Skin of body (tissue), 2 donors: ENCODE data around the gene PPCDC. TPM values are rescaled to one million over a fixed set of nuclear protein-coding genes. Genes with fewer than 3 reads are reported as not detected.

Experiments used
- DNase-seq: peaks from one replicate; lab custom pipeline; 2025; lab: John Stamatoyannopoulos, UW
- total RNA-seq: library from RNA; depleted of rRNA; stranded (reverse); fragments of >200 nt; gene quantifications from one replicate; pipeline ENCODE4 v1.2.3, GENCODE V29; 2014

PPCDC gene
- total RNA-seq, 1 donor from 2014 or later, result 10.8 TPM

DNA sequence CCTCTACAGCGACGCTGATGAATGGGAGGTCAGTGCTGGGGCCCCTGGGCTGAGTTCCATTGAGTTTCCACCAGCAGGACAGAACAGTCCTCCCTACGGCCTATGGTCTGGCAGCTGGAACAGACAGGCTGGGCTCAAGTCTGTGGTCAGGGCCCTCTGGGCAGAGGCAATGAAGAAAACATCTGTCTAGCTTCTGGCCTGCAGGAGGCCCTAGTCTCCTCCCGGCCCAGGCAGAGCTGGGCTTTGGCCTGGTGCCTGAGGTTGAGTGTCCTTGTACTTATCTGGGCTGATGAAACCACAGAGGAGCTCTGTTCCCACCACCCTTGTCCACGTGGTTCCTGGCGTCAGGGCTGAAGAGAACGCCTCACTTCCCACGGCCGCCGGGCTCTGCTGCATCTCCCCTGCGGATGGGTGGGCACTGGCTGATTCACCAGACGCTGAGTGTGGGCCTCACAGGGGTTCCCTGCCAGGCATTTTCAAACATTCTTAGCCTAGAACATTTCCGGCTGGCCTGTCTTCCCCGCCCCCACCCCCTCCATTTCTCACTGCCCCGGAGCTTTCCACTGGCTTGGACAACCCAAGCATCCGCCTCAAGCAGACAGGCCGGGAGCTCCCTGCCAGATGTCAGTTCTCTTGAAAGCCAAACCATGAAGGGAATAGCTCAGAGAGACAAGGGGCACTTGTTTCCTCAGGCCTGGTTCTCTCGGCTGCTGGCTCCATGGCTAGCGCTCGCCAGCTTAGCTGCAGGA lies 20.3 kb downstream of the PPCDC start:
- peak; percentile 94 for DNase-seq

DNA sequence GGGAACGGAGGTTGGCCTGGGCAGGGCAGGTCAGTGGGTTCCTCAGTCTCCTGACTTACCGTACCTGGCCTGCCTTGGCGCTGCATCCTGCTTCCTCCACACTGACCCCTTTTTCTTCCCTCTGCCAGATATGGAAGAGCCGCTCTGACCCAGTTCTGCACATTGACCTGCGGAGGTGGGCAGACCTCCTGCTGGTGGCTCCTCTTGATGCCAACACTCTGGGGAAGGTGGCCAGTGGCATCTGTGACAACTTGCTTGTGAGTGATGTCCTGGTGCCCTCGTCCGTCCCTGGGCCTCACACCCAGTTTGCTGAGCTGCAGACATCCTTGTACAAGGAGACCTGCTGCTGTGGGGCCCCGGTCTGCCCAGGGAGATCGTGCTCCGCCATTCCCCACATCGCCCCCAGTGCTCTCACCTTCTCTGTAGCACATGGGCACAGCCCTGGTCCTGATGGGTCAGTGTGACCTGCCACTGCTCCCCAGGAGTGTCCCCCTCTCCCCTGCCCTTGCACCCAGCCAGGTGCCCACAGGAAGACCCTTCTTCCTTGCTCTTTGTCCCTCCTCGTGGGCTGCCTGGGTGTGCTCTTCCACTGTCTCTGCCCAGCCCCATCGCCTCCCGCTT lies 21.0 kb downstream of the PPCDC start:
- DNase-seq, result no peak

DNA sequence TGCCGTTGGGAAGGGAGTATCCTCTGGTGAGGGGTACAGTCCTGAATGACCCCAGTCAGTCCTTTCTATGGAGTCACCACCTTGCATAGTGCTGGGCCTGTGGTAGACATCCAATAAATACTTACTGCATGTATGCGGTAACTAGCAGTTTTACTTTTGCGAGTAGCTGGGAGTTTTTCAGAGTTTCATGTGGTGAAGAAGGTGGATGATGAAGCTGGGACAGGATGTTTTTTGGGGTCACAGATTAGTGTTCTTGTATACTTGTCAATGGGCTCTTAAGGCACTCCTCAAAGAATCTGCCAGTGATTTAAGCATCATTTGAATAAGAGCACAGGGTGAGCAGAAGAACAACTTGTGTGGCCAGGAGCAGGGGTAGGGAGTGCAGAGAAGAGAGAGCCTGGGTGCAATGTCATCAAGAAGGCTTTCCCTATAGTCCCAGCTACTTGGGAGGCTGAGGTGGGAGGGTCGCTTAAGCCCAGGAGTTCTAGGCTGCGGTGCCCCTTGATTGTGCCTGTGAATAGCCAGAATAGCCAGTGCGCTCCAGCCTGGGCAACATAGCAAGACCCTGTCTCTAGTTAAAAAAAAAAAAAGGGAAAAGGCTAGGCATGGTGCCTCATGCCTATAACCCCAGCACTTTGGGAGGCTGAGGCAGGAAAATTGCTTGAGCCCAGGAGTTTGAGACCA lies 22.1 kb downstream of the PPCDC start:
- no peak for DNase-seq

DNA sequence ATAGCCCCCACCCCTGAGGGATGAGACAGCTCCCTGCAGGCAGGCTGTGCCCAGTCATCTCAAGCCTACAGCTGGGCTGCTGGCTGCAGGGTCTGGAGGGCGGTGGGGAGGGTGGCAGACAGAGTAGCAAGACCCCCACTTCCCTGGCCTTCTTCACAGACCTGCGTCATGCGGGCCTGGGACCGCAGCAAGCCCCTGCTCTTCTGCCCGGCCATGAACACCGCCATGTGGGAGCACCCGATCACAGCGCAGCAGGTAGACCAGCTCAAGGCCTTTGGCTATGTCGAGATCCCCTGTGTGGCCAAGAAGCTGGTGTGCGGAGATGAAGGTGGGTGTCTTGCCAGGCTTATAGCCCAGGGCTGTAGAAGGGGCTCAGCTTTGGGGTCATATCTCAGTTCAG lies 25.0 kb downstream of the PPCDC start:
- no peak for DNase-seq

DNA sequence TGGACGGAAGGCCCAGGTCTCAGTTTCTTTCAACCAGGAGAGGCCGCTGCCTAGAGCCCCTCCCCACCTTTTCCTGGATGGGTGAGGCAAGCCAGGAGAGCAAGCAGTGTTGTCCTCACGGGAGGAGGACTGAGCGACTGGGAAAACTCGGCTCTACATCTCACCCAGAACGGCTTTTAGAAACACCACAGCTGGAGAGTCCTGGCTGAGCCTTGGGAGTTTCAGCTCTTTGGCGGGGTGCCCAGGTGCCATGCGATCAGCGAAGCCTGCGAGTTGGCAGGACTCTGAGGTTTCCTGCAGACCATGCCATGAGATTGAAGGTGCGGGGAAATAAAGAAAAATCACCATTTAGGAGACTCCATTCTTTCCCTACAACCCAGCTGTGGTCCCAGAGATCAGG lies 26.0 kb downstream of the PPCDC start:
- DNase-seq, result no peak

DNA sequence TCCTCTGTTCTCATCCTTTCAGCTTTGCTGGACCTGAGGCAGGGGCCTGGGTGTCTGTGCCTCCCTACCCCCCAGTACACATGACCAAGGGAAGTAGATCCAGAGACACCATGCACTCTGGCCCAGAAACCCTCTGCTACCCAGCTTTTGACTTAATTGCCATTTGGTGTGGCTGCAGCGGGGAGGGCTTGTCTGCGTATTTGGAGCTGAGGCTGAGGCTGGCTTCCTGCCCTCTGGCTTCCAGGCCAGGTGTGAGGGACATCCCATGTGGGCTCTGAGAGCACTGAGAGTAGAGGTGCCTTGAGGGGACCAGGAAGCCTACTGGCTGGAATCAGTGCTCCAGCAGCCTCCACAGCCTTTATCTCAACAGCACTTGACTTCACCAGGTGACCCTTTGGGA lies 26.9 kb downstream of the PPCDC start:
- DNase-seq, result no peak

DNA sequence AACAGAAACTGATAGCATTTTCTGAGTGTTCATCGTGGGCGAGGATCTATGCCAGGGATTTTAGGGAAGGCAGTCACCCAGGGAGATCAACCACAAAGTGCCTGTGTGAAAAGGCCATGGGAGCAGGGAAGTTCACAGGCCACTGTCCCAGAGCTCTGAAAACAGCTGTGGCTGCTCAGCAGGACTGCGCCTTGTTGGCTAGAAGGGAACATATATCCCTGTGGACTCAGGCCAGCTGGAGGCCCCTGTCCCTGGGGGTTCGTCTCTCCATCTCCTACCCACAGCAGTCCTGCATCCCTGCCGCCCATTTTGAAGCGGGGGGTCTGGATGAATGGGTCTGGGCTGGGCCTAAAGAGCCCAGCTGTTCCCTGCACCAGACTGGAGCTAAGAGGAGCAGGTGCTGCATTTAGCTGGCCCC lies 27.8 kb downstream of the PPCDC start:
- DNase-seq, result no peak

DNA sequence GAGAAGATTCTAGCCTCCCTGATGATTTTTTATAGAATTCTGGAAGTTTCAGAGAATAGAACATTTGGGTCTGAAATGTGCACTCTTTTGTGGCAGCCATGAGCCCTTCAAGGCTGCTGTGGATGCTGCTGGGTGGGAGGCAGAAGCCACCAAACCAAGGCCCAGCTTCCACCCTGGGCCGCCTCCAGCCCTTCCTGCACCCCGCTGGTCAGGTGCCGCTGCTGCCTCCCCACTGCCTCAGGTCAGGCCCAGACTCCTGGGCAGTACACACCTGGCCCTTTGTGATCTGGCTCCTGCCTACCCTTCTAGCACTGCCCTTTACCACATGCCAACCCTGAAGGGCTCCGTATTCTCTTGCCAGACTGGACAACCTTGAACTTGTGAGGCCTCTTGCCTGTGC lies 28.3 kb downstream of the PPCDC start:
- no peak for DNase-seq

DNA sequence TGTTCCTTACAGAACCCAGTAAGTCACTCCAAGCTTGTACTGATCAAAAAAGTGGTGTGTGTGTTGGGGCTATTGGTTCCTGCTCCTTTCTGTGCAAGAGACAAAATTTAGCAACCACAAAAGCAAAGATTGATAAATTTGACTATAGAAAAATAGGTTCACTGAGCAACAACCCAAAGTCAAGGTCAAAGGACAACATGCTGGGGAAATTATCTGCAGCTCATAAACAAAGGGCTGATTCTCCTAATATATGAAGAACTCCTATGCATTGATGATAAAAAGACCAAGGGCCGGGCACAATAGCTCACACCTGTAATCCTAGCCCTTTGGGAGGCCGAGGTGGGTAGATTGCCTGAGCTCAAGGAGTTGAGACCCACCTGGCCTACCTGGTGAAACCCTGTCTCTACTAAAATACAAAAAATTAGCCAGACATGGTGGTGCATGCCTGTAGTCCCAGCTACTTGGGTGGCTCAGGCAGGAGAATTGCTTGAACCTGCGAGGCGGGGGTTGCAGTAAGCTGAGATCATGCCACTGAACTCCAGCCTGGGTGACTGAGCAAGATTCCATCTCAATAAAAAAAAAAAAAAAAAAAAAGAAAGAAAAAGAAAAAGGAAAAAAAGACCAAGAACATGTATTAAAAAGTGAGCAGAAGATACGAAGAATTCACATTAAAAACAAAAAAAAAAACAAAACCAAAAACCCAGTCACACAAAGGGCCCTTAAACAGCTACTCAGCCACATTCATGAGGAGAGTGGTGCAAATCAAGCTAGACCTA lies 29.8 kb downstream of the PPCDC start:
- no peak for DNase-seq

DNA sequence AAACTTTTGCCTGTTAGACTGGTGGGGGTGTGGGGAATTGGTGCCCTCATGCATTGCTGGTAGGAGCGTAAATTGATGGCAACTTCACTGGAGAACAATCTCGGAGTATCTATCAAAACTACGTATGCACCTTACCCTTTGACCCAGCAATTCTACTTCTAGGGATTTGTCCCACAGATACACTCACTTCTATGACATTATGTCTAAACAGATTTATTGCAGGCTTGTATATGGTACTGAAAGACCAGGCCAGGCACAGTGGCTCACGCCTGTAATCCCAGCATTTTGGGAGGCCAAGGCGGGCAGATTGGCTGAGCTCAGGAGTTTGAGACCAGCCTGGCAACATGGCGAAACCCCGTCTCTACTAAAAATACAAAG lies 30.3 kb downstream of the PPCDC start:
- no peak for DNase-seq

DNA sequence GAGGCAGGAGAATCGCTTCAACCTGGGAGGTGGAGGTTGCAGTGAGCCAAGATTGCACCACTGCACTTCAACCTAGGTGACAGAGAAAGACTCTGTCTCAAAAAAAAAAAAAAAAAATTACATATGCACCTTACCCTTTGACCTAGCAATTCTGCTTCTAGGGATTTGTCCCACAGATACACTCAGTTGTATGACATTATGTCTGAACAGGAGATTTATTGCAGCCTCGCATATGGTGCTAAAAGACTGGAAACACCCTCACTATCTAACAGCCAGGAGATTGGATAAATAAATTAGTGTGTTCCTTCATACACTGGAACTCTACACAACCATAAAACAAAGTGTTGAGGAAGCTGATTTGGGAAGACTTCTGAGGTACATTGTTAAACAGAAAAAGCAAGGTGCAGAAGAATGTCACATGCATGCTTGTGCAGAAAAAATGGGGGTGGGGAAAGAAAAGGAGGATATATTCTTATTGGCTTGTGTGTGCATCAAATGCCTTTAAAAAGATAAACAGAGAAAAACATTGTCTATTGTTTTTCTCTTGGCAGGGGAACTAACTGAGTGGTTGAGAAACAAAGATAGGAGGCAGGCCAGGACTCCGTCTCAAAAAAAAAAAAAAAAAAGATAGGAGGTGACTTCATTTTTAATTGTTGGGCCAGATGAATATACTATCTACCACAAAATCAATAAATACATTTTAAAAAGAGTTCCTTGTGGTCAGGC lies 30.9 kb downstream of the PPCDC start:
- peak; percentile 14 for DNase-seq

DNA sequence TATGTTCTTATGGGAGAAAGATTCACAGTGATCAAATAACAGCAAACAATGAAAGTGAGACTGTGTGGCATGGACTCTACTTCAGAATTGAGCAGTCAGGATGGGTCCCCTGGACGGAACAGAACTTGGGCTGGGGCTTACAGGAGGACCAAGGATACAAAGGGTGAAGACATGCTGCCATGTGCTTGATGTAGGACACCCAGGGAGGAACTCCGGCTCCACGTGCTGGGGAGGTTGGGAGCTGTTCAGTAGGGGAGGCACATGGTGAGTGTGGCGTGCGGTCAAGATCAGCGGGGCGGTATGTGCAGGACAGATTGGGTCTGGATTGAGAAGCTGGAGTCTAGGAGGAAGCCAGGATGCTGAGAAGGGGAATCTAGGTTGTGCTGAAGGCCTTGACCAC lies 32.6 kb downstream of the PPCDC start:
- no peak for DNase-seq

DNA sequence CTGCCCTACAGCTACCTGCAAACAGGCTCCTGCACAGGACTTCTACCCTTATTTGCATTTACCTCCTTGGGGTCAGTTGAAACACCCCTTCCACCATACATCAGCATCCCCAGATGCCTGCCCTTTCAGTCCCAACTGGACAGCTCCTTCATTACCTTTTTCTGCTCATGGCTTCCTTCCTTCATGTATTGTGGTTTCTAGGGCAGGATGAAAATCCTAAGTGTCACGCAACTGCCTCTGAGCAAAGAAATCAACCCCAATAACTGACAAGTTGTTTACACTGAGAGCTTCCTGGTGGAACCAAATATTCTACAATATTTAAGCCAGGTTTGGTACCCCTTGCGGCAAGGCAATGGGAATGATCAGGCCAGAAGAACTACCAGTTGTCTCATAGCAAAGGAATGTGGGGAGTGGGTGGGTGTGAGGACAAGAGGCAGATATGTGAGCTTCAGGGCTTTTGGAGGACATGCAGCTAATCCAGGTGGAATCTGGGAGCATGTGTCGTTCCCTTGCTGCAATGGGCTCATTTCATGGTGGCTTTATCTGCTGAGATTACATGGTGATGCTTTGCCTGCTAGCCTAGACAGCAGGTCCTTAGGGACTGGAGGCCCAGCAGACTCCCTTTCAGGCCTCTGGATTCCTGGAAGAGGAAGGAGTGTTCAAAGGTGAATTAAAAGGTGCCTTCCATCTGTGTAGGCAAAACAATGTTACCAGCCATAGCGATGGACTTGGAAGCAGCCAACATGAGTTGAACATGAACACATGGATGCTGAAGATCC lies 34.9 kb downstream of the PPCDC start:
- no peak for DNase-seq

DNA sequence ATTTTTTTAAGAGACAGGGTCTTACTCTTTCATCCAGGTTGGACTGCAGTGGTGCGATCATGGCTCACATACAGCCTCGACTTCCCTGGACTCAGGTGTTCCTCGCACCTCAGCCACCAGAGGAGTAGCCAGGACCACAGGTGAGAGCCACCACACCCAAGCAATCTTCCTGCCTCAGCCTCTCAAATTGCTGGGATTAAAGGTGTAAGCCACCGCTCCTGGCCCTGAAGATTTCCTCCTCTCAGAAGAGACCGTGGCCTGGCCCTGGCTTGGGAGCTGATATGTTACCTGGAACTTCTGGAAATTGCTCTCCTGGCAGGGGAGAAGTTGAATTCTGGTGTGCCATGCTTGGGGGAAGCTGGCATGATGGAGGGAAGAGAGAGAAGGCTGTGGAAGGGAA lies 36.2 kb downstream of the PPCDC start:
- no peak for DNase-seq

DNA sequence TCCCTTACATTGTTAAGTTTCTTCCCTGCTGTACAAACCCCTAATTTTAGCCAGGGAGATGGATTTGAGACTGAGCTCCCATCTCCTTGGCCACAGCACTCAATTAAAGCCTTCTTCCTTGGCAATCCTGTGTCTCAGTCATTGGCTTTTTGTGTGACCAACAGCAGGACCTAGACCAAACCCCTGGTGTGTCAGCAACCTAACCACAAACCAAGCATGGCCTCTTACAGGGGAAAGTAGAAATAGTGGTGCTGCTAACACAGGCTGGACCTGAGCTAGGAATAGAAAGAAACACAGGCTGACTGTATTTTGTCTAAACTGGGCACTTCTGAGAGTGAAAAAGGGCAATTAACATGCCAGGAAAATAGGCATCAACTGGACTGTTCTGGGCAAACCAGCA lies 37.9 kb downstream of the PPCDC start:
- no peak for DNase-seq

DNA sequence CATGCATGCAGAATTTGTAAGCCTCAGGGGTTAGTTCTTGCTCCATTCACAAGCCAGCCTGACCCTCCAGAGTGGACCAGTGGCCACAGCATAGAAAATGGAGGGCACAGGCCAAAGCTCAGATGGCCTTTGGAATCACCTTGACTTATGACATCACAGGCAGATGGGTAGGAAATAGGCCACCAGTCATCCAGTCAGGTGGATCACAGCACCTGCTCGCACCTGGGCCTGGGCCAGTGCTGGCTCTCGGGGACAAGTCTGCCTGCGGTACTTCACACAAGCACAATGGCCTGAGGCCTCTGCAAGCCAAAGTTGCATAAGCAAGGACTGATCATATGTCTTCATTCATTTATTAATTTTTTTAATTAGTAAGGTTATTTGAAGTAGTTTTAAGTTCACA lies 39.3 kb downstream of the PPCDC start:
- DNase-seq, result no peak

DNA sequence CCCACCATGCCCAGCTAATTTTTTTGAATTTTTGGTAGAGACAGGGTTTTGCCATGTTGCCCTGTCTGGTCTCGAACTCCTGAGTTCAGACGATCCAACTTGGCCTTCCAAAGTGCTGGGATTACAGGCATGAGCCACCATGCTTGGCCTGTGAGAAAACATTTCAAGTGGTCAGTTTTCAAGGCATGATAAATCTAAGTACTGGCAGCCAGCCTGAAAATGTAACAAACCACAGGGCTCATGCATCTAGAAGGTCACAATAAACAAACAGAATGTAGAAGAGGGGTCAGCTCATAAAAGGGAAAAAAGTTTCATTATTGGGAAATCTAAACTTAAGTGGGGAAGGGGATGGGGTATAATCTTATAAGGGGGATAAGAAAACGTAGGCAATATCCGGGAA lies 39.9 kb downstream of the PPCDC start:
- no peak for DNase-seq

DNA sequence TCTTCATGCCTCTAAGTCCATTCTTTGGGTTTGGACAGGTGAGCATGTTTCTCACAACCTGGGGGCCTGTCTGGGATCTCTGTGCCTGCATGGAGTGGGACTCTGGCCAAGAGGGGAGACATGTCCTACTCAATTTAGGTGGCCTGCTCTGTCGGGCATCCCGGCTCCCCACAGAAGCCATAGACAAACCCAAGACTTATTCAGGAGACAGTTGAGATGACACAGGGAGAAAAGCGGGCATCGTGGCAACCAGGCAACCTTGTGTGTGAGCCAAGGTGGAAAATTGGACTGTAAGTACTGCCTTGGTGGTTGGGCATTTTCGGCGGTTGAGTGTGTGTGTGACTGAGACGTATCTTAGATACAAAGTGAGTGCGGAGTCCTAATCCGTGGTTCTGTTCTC lies 40.5 kb downstream of the PPCDC start:
- no peak for DNase-seq

DNA sequence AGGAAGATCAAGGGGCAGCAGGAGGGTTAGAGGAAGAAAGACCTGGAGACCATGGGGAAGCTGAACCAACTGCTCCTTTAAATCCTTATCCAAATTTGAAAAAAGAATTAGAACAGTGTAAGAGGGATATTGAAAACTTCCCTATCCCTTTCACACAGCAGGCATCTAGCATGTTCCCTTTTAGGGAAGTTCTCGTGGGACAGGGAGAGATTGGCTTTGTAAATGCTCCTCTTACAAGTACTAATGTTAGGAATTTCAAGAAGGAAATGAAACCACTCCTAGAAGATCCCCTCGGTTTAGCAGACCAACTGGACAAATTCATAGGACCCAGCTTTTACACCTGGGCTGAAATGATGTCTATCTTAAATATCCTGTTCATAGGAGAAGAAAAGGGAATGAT lies 41.5 kb downstream of the PPCDC start:
- DNase-seq, result no peak

DNA sequence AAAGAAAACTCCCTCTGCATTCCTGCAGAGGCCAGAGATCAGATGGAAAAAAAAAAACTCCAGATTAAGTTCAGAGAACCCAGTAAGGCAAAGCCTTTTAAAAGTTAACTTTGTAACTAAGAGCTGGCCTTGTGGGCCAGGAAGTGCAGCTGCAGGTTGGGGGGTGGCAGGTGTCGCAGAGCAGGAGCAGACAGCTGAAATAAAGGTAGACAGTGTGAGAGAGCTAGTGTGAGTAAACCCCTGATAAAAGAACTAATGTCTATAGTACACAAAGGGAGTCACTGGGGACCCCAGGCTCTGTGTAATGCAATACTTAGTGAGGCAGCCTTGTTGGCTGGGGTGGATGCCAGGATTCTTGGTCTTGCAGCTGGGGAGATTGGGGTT lies 42.1 kb downstream of the PPCDC start:
- no peak for DNase-seq
